Thyroid gland (tissue), 4 donors: ENCODE data around the gene SERPINA12. TPM values are rescaled to one million over a fixed set of nuclear protein-coding genes. Genes with fewer than 3 reads are reported as not detected.
"Not testable (repeated sequence)": the region's sequence is repeated elsewhere in the genome, so short reads cannot be mapped to it uniquely, and the experiment has no call there.

Source experiments
- DNase-seq, 2 donors: peaks; one replicate each; pipeline ENCODE4 v3.0.0-alpha.2; 2019
- H3K27ac ChIP-seq, 3 donors: fragments of 200-600 bp; sonication (generic); 1 replicate in 2 of 3; 2 replicates in 1 of 3; pipeline ENCODE4 v1.5.1; 2016 to 2019; ENCODE audit warnings: mild to moderate bottlenecking in 1 of 3, moderate library complexity in 1 of 3
- H3K27me3 ChIP-seq: fragments of 200-600 bp; sonication (generic); one replicate; pipeline ENCODE4 v1.5.1; 2019
- H3K36me3 ChIP-seq, 2 donors: fragments of 200-600 bp; sonication (generic); one replicate each; pipeline ENCODE4 v1.5.1; 2016 to 2019
- H3K4me1 ChIP-seq, 2 donors: fragments of 200-600 bp; sonication (generic); one replicate each; pipeline ENCODE4 v1.5.1; 2017 to 2019
- H3K4me3 ChIP-seq, 3 donors: fragments of 200-600 bp; sonication (generic); replicated peaks in 1 of 3; 1 replicate in 2 of 3; 2 replicates in 1 of 3; pipeline ENCODE4 v1.5.1; 2016; ENCODE audit warnings: mild to moderate bottlenecking in 1 of 3
- H3K9me3 ChIP-seq: fragments of 200-600 bp; sonication (generic); one replicate; pipeline ENCODE4 v1.5.1; 2017
- CTCF ChIP-seq, 6 experiments: fragments of 200-600 bp in 3 of 6; fragments of 450-650 bp in 3 of 6; sonication (generic) in 3 of 6; IDR thresholded peaks; one replicate each; pipeline ENCODE4 v1.5.1; 2016 to 2019; ENCODE audit warnings: antibody characterized with exemption in 6 of 6, mild to moderate bottlenecking in 2 of 6, inconsistent platforms in 1 of 6, moderate library complexity in 1 of 6
- POLR2A ChIP-seq, 2 donors: fragments of 450-650 bp; IDR thresholded peaks; one replicate each; pipeline ENCODE4 v1.6.1; 2017; ENCODE audit warnings: antibody characterized with exemption in 2 of 2, mild to moderate bottlenecking in 2 of 2, moderate library complexity in 1 of 2
- WGBS, 2 donors: methylation state at CpG; one replicate each; pipeline ENCODE4 v1.1.5; 2017; 5-methylcytosine and 5-hydroxymethylcytosine counted together
- intact Hi-C: fragments of 100-400 bp; cut with DNase I; formaldehyde crosslinking; loops from one replicate; pipeline ENCODE4 v1.15.1; 2023
- total RNA-seq, 4 donors: library from RNA; depleted of rRNA; stranded (reverse); fragments of >200 nt; gene quantifications; one replicate each; pipeline ENCODE4 v1.2.3, GENCODE V29; 2016

The SERPINA12 gene
- total RNA-seq, 4 donors from 2014 or later: not detected

GRCh38 chr14:94483729-94484275 is 25.5 kb downstream of the SERPINA12 start:
- H3K4me3 ChIP-seq: no peak overlapping the region
- peaks cover 0 to 4% of the 10 kb centered on the region in 2 donors for H3K4me1 ChIP-seq
- WGBS, 2 donors: 87 to 95% methylated on average over 7 of the region's 7 CpGs
- TF ChIP-seq POLR2A (IDR thresholded peaks at IDR 0.05) (no peak), CTCF (IDR thresholded peaks at IDR 0.05) (no peak)
- no peaks in the 10 kb centered on the region for H3K9me3 ChIP-seq
- no peaks in the 10 kb centered on the region for H3K36me3 ChIP-seq
- intact Hi-C loops: no loop called here
- no peak for DNase-seq
- H3K27ac ChIP-seq: no peak overlapping the region
- no peaks in the 10 kb centered on the region for H3K27me3 ChIP-seq

- intact Hi-C loops: no loop called here
These were observed 26.2 kb downstream of the SERPINA12 start for GRCh38 chr14:94483071-94483451.

GRCh38 chr14:94482132-94483070 is 26.9 kb downstream of the SERPINA12 start:
- intact Hi-C loops, H3K9me3 ChIP-seq, H3K36me3 ChIP-seq, DNase-seq, H3K4me3 ChIP-seq, H3K27me3 ChIP-seq, H3K27ac ChIP-seq, H3K4me1 ChIP-seq: not testable (repeated sequence)
- WGBS, 2 donors: 86 to 87% methylated on average over 10 of the region's 10 CpGs

More at GRCh38 chr14:94483071-94483451, 26.2 kb downstream of the SERPINA12 start:
- Histone ChIP-seq H3K4me1 (peaks cover 0 to 4% of the 10 kb centered on the region in 2 donors), H3K27me3 (no peaks in the 10 kb centered on the region), H3K27ac (no peak overlapping the region), H3K9me3 (no peaks in the 10 kb centered on the region), H3K4me3 (no peak overlapping the region), H3K36me3 (no peaks in the 10 kb centered on the region)
- WGBS, 2 donors: 93 to 95% methylated on average over 10 of the region's 10 CpGs
- DNase-seq: no peak
- TF ChIP-seq CTCF (IDR thresholded peaks at IDR 0.05) (no peak), POLR2A (IDR thresholded peaks at IDR 0.05) (no peak)

- H3K4me3 ChIP-seq: no peak overlapping the region
- DNase-seq: no peak
- WGBS, 2 donors: 67 to 81% methylated on average over 5 of the region's 5 CpGs
- peaks cover 0 to 3% of the 10 kb centered on the region in 2 donors for H3K4me1 ChIP-seq
- H3K27ac ChIP-seq: no peak overlapping the region
- no peaks in the 10 kb centered on the region for H3K9me3 ChIP-seq
- TF ChIP-seq POLR2A (IDR thresholded peaks at IDR 0.05): no peak
- no peak for TF ChIP-seq CTCF (IDR thresholded peaks at IDR 0.05)
- no peaks in the 10 kb centered on the region for H3K36me3 ChIP-seq
- no peaks in the 10 kb centered on the region for H3K27me3 ChIP-seq
- intact Hi-C loops: no loop called here
These were observed 27.7 kb downstream of the SERPINA12 start for GRCh38 chr14:94481468-94482131.

- intact Hi-C loops: no loop called here
- no peak overlapping the region for H3K4me3 ChIP-seq
- no peaks in the 10 kb centered on the region for H3K4me1 ChIP-seq
- TF ChIP-seq CTCF (IDR thresholded peaks at IDR 0.05) (no peak), POLR2A (IDR thresholded peaks at IDR 0.05) (no peak)
- no peaks in the 10 kb centered on the region for H3K36me3 ChIP-seq
- DNase-seq: no peak
- no peak overlapping the region for H3K27ac ChIP-seq
- H3K27me3 ChIP-seq: no peaks in the 10 kb centered on the region
- 27 to 34% methylated on average over 2 of the region's 2 CpGs for WGBS, 2 donors
- no peaks in the 10 kb centered on the region for H3K9me3 ChIP-seq
These were observed 28.5 kb downstream of the SERPINA12 start for GRCh38 chr14:94480809-94481208.
